Measurements from ENCODE around the gene KCP.

The KCP gene

DNA sequence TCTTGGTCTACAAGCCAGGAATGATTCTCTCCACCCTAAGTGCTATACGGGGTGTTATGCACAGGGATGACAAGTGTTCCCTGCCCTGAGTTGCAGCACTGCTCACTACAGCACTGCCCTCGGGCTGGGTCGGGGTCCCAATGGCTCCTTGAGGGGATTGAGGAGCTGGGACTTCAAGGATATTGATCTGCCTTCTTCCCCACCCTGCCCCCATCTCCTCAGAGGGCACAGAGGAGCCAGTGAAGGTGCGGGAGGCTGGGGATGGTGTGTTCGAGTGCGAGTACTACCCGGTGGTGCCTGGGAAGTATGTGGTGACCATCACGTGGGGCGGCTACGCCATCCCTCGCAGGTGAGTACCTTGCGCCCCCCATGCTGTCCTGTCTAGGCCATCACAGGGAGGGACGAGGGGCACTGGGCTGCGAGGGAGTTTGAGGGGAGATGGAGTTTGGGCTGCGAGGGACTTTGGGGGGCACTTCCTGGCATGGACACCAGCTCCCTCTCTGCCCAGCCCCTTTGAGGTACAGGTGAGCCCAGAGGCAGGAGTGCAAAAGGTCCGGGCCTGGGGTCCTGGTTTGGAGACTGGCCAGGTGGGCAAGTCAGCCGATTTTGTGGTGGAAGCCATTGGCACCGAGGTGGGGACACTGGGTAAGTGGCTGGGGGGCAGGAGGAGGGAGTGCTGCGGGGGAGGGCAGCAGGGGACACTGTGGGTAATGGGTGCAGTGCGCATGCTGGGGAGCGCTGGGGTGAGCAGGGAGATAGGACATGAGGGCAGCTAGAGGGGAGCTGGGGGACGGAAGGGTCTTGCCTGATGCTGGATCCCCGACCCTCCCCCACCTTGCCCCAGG lies 70.0 kb downstream of the KCP start:
- no peak for TF ChIP-seq CTCF (IDR thresholded peaks at IDR 0.05; ENCODE audit: insufficient read depth, low read depth, low read length, missing control alignments)
- DNase-seq (ENCODE audit: low read depth): no peak
- no peak overlapping the region for H3K4me3 ChIP-seq (ENCODE audit: low read length)

DNA sequence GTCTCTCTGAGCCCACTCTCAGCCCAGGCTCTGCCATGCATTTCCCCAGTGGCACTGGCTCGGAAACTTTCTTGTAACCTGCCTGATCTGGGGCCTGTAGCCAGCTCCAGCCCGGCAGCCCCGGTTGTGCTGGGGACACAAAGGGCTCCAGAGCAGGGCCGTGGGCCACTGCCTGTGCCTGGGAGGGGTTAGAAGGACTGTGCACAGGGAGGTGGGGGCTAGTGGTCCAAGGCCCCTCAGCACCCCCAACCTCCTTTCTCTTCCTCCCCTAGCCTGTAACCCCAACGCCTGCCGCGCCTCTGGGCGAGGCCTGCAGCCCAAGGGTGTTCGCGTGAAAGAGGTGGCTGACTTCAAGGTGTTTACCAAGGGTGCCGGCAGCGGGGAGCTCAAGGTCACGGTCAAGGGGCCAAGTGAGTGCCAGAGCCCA lies 70.7 kb downstream of the KCP start:
- no peak for TF ChIP-seq CTCF (IDR thresholded peaks at IDR 0.05; ENCODE audit: insufficient read depth, low read depth, low read length, missing control alignments)
- DNase-seq (ENCODE audit: low read depth): no peak
- H3K4me3 ChIP-seq (ENCODE audit: low read length): no peak overlapping the region

DNA sequence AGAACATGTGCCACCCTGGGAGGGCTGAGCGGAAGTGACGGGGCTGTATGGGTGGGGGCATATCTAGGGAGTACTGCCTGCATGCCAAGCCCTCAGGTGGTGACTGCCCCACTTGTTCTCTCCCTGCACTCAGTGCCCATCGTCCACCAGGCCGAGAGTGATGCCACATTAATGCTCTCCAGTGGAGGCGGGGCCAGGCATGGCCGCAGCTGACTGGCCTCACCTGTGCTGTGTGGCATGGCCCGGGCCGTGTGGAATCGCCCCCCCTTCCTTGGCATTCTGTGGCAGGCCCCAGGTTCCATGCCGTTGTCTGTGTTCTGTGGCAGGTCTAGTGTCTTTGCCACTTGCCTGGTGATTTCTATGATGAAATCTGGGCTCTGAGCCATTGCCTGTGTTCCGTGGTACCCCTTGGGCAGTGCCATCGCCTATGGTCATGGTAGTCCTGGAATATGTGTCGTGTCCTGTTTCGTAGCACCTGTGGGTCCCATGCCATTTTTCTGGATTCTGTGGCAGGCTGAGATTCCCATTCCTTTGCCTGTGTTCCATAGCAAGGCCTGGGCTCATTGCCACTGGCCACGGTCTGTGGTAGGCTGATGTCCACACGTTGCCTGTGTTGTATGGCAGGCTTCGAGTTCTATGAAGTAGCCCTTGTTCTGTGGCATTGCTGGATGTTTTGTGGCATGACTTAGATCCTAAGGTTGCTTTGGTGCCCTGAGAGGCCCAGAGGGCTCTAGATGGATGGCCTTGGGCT lies 71.4 kb downstream of the KCP start:
- H3K4me3 ChIP-seq (ENCODE audit: low read length): no peak overlapping the region
- no peak for DNase-seq (ENCODE audit: low read depth)
- no peak for TF ChIP-seq CTCF (IDR thresholded peaks at IDR 0.05; ENCODE audit: insufficient read depth, low read depth, low read length, missing control alignments)

DNA sequence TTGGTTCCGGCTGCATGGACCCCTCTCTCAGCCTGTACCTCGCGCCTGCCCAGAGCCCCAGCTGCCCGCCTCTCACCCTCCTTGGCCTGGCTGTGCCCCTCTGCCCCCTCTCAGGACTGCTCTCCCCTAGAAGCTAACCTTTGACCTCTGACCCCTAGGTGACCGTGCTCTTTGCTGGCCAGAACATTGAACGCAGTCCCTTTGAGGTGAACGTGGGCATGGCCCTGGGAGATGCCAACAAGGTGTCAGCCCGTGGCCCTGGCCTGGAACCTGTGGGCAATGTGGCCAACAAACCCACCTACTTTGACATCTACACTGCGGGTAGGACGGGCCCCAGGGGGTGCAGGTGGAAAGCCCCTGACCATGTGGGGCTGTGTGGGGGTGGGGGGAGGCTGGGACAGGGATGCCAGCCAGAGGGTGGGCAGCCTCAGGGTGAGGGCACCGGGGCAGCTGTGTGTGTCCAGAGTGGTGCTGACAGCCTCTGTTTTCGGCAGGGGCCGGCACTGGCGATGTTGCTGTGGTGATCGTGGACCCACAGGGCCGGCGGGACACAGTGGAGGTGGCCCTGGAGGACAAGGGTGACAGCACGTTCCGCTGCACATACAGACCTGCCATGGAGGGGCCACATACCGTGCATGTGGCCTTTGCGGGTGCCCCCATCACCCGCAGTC lies 72.3 kb downstream of the KCP start:
- DNase-seq (ENCODE audit: low read depth): no peak
- no peak for TF ChIP-seq CTCF (IDR thresholded peaks at IDR 0.05; ENCODE audit: insufficient read depth, low read depth, low read length, missing control alignments)
- no peak overlapping the region for H3K4me3 ChIP-seq (ENCODE audit: low read length)

DNA sequence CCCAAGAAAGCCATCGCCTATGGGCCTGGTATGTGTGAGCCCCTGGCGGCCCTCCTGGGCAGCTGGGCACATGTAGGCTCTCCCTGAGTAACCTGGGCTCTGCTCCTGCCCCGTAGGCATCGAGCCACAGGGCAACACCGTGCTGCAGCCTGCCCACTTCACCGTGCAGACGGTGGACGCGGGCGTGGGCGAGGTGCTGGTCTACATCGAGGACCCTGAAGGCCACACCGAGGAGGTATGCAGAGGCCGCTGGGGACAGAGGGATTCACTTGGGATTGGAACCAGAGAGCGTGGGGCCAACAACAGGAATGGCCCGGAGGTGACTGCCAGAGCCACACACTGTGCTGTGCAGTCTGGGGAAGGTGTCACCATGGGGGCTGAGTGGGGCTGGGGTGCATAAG lies 73.0 kb downstream of the KCP start:
- no peak for TF ChIP-seq CTCF (IDR thresholded peaks at IDR 0.05; ENCODE audit: insufficient read depth, low read depth, low read length, missing control alignments)
- H3K4me3 ChIP-seq (ENCODE audit: low read length): no peak overlapping the region
- no peak for DNase-seq (ENCODE audit: low read depth)

- no peak for DNase-seq (ENCODE audit: low read depth)
- H3K4me3 ChIP-seq (ENCODE audit: low read length): no peak overlapping the region
Measured at GRCh38 chr7:128836729-128837348, 73.7 kb downstream of the KCP start.

More at GRCh38 chr7:128836729-128837348, 73.7 kb downstream of the KCP start:
- no peak for TF ChIP-seq CTCF (IDR thresholded peaks at IDR 0.05; ENCODE audit: insufficient read depth, low read depth, low read length, missing control alignments)

Measured in epithelial cell of esophagus (primary cell).